ENCODE results near the gene DDX59. TPM values are rescaled to one million over a fixed set of nuclear protein-coding genes. Genes with fewer than 3 reads are reported as not detected.
A peak's percentile ranks its signal among the peaks of the same experiment; 100 is the strongest.
"Not testable (repeated sequence)": the region's sequence is repeated elsewhere in the genome, so short reads cannot be mapped to it uniquely, and the experiment has no call there.

The DDX59 gene
- polyA plus RNA-seq, 12 donors, result 13.7 to 34.1 (median 19.3) TPM; not detected in 1

DNA sequence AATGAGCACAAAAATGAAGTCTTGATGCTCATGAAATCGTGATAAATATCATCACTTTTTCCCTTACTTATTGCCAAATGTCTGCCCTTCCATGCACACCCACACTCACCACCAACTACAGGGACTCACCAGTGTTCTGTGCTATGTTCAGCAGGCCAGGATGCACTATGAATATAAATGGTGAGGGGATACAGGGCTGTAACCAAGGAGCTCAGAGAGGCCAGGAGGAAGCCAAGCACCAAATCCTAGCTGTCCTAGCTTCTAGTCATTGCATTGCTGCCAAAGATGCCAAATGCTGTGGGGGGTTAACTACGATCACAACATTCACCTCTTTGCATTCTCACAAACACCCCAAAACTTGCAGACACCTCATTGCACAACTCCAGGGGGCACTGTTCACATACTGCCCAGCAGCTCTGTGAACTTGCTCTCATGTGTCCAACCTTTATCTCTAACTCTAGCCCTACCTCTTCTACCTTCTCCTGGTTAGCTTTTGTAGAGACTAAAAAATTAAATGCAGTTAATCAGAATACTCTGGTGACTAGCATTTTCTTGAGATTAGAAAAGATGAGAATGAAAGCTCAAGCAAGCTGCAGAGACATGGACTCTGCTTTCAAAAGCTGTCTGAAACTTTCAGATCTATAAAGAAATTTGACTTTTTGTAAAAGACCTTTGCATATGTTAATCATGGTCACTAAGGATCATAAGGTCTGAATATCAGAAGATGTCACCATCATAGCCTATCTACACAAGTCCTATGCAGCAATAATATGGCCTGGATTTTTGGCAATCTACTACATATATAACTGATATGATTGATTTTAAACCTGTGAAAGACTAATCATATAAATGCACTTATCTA lies 35.2 kb downstream of the DDX59 start:
- DNase-seq, result no peak

DNA sequence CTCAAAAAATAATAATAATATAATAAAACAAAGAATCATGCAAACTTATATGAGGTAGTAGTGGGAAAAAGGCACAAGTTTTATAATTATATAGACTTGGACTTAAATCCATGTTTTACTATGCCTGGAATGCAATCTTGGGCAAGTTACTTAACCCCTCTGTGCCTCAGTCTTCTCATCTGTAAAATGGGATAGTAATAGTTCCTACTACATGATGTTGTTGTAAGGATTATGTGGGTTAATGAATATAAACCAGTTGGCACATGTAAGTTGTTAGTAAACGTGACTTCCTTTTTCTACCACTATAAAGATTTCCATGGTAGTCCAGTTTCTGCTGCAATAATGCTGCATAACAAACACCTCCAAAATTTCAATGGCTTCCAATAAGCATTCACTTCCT lies 38.3 kb downstream of the DDX59 start:
- DNase-seq, result no peak

DNA sequence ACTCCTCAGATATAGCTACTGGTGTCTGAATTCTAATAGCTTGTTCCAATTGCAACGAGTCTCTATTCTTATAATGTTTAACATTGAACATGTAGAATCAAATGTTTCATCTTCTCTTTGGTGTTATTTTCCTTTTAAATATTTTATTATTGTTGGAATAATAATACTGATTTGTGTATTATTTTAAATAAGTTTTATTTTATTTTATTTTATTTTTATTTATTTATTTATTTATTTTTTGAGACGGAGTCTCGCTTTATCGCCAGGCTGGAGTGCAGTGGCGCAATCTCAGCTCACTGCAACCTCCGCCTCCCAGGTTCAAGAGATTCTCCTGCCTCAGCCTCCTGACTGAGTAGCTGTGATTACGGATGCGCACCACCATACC lies 39.2 kb downstream of the DDX59 start:
- DNase-seq, result not testable (repeated sequence)

DNA sequence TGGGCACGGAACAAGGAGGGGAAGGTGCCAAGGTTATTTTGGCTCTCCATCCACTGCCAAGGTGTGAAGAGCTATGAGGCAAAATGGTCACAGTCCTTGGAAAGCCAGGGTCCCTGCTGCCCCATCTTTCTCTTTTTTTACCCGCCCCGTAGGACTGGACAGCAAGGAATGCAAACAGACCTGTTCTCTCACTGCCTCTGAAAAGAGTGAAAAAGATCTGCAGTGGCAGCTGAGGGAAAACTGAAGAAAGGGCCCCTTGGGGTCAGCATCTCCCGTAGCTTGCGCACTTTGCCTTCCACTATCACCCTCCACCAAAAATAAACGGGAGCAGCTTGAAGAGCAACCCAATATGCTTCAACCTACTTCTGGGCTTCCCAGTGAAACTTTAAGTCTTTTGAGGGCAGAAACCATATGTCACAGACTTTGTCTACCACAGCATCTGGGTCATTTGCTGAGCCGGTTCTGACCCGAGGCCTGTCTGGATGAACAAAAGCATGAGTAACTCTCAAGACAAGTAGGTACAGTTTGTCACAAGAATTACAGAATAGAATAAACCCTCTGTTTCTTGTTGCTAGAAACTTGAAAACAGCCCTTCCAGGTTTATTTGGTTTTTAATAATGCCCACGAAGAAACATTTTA lies 39.7 kb downstream of the DDX59 start:
- no peak for DNase-seq

DNA sequence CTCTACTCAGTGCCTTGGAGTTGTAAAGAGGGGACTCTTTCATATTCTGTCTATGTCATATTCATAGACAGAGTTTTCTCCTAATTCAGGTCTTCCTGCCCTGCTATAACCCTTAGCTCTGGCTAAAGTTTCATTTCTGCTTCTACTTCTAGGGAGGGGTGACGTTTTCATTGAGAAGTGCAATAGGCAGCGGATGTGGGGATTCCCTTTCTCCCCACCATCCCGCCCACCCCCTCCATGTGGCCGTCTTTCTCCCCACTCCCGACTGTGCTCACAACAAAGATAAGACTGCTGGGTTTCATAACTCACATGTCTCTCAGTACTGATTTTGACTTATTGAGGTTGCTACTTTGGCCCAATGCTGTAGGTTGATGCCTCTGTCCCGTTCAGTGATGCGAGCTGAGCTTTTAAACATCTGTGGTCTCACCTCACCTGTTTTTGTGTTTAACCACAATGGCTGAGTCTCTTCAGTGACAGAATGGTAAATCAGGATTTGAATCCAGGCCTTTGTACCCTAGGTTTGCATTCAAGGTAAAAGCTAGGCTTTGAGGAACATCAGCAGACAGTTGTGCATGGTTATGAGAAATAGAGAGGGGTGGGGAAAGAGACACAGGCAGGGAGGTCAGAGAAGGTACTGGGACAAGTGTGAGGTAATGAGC lies 41.4 kb downstream of the DDX59 start:
- DNase-seq, result no peak

GRCh38 chr1:200627575-200628222 lies 42.0 kb downstream of the DDX59 start:
- DNase-seq, result no peak

GRCh38 chr1:200626853-200627534 lies 42.7 kb downstream of the DDX59 start:
- DNase-seq, result no peak

DNA sequence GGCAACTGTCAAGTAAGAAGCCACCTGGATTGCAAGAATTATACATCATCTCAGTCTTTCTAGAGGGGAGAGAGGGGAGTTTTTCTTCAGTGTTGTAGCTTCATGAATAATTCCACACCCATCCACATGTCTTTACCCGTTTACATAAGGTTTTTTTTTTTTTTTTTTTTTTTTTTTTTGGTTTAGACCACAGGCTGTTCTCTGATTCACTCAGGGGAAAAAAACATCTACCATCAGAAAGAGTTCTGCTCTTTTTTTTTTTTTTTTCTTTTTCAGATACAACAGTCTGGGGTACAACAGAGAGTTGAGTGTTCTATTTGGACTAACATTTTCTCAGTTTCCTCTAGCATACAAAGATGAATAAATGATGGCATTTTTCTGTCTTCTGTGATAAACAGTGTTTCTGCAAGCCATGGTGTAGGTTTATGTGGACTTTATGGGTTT lies 44.3 kb downstream of the DDX59 start:
- DNase-seq, result no peak

DNA sequence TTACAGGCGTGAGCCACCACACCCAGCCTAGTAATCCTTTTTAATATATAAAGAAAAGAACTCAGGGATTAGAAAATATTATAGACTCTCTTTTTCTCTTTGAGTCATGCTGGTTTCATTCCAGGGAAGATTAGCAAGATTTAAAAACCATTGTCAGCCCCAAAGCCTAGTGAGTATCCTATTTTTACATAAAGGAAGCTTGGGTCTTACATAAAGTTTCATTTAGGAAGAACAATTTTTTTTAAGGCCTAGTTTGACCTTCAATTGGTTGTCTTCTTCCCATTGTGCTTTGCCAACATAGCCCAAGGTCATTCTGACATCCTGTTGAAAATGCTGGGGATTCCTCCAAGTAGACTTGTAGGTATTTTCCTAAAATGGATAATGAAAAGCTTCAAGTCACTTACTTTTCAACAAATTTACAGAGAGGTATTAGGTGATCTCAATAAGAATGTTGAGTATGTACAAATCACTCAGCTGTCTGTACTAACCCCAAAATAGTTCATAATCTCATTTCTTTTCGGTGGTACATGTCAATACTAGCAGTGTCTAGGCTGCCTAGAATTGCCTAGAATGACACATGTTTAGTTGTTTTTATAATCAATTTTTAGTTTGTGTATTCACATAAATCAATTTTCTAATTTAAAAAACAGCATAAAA lies 44.9 kb downstream of the DDX59 start:
- DNase-seq, result no peak

GRCh38 chr1:200620273-200621131 lies 49.2 kb downstream of the DDX59 start, which contains the start of gene KIF14:
TSS of gene KIF14 (minus strand) at chr1:200620751. CDS start at chr1:200618723, 2,028 bp downstream.
- DNase-seq, result peak; percentile 93

- no peak for DNase-seq
Observed at GRCh38 chr1:200619894-200620272, 49.8 kb downstream of the DDX59 start.

- DNase-seq, result no peak
Observed at GRCh38 chr1:200610846-200611245, 58.9 kb downstream of the DDX59 start.

- no peak for DNase-seq
Observed at GRCh38 chr1:200602632-200603031, 67.1 kb downstream of the DDX59 start.

Other genes starting within 250 kb of the DDX59 start
- 1 to 10 TPM in 11 of 12 donors, not detected in 1; 2.3 to 5.7 (median 4.1) TPM for gene KIF14, start 49.2 kb downstream of the DDX59 start, polyA plus RNA-seq (ENCODE audit: insufficient read length in 12 of 12)
- gene CAMSAP2, start 69.0 kb upstream of the DDX59 start, polyA plus RNA-seq (ENCODE audit: insufficient read length in 12 of 12), result 10 to 100 TPM in 11 of 12 donors, not detected in 1; 17.9 to 36.7 (median 24.8) TPM
- not detected for gene GPR25, start 203.1 kb upstream of the DDX59 start, polyA plus RNA-seq (ENCODE audit: insufficient read length in 12 of 12)
- 10 to 100 TPM in 2 of 12 donors, 1 to 10 TPM in 9, not detected in 1; 1.7 to 20.7 (median 2.8) TPM for gene INAVA, start 225.0 kb upstream of the DDX59 start, polyA plus RNA-seq (ENCODE audit: insufficient read length in 12 of 12)